AG10803 (cell line): ENCODE data around the gene SHD.
"Not testable (repeated sequence)": the region's sequence is repeated elsewhere in the genome, so short reads cannot be mapped to it uniquely, and the experiment has no call there.

ENCODE experiments used
- DNase-seq: peaks from one replicate; pipeline ENCODE4 v3.0.0; 2010; ENCODE audit warnings: low read depth
- H3K4me3 ChIP-seq: 2 replicates; pipeline ENCODE4 v1.5.1; 2011; ENCODE audit warnings: mild to moderate bottlenecking, low read length, control low read depth
- CTCF ChIP-seq: conservative IDR thresholded peaks from 2 replicates; pipeline ENCODE4 v1.5.1; 2011; ENCODE audit warnings: mild to moderate bottlenecking, low read length, control low read depth, inconsistent platforms

Gene SHD

GRCh38 chr19:4326215-4326836, 47.3 kb downstream of the SHD start:
- no peak for TF ChIP-seq CTCF
- H3K4me3 ChIP-seq: no peak overlapping the region
- no peak for DNase-seq

GRCh38 chr19:4326837-4327251, 47.8 kb downstream of the SHD start:
- TF ChIP-seq CTCF: no peak
- DNase-seq: no peak
- no peak overlapping the region for H3K4me3 ChIP-seq

GRCh38 chr19:4327252-4327876, 48.3 kb downstream of the SHD start:
- no peak for TF ChIP-seq CTCF
- peak overlapping the region; percentile 56 for H3K4me3 ChIP-seq
- DNase-seq: peak; percentile 22

GRCh38 chr19:4327877-4328242, 48.8 kb downstream of the SHD start:
- no peak for TF ChIP-seq CTCF
- DNase-seq: no peak
- peak overlapping the region; percentile 56 for H3K4me3 ChIP-seq

- TF ChIP-seq CTCF: no peak
- peak; percentile 92 for DNase-seq
- H3K4me3 ChIP-seq: peak overlapping the region; percentile 66
These were observed 49.4 kb downstream of the SHD start for GRCh38 chr19:4328243-4328990.

GRCh38 chr19:4328991-4329681, 50.1 kb downstream of the SHD start:
- H3K4me3 ChIP-seq: peak overlapping the region; percentile 66

GRCh38 chr19:4329858-4330257, 50.8 kb downstream of the SHD start:
- no peak overlapping the region for H3K4me3 ChIP-seq
- DNase-seq: no peak
- TF ChIP-seq CTCF: no peak

More at GRCh38 chr19:4328991-4329681, 50.1 kb downstream of the SHD start:
- not testable (repeated sequence) for DNase-seq
